ENCODE data around the gene TRIM67.
"Not testable (repeated sequence)": the region's sequence is repeated elsewhere in the genome, so short reads cannot be mapped to it uniquely, and the experiment has no call there.

TRIM67 gene

GRCh38 chr1:231209531-231209930 is 47.7 kb downstream of the TRIM67 start:
- DNase-seq: no peak

DNA sequence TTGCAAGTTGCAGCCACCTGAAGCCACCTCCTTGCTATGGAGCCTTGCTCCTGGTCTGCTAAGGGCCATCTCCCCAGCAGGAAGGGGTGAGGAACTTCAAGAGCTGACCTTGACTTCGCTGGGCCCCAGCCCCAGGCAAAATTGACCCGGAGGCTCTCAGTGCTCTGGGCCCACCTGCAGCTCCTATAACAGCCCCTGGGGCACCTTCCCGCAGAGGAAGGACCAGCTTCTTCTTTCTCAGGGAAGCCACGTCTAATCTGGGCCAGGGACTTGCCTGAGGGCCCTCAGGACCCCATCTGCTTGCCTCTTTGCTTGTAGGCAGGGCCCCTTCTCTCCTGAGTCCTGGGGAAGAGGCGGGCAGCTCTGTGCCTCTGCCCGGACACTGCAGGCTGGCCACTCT is 48.3 kb downstream of the TRIM67 start:
- DNase-seq: no peak

- peak; percentile 73 to 84 for DNase-seq
Measured at GRCh38 chr1:231211005-231211857, 49.4 kb downstream of the TRIM67 start.

DNA sequence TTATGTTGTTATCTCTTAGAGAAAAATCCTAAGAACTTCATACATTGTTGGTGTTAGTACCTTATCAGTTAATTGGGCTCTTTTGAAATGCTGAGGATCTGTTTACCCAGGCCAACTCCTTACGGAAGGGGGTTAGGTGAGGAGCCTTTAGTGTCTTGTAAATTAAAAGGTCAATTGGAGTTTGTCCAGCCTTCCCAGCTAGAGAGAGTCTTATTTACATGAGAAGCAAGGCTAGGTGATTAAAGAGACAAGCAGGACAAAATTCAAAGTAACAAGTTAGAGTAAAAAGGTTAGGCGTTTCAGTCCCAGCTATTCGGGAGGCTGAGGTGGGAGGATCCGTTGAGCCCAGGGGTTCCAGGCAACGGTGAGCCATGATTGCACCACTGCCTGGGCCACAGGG is 50.4 kb downstream of the TRIM67 start:
- not testable (repeated sequence) for DNase-seq

- DNase-seq: no peak
Measured at GRCh38 chr1:231213831-231214573, 52.1 kb downstream of the TRIM67 start.

DNA sequence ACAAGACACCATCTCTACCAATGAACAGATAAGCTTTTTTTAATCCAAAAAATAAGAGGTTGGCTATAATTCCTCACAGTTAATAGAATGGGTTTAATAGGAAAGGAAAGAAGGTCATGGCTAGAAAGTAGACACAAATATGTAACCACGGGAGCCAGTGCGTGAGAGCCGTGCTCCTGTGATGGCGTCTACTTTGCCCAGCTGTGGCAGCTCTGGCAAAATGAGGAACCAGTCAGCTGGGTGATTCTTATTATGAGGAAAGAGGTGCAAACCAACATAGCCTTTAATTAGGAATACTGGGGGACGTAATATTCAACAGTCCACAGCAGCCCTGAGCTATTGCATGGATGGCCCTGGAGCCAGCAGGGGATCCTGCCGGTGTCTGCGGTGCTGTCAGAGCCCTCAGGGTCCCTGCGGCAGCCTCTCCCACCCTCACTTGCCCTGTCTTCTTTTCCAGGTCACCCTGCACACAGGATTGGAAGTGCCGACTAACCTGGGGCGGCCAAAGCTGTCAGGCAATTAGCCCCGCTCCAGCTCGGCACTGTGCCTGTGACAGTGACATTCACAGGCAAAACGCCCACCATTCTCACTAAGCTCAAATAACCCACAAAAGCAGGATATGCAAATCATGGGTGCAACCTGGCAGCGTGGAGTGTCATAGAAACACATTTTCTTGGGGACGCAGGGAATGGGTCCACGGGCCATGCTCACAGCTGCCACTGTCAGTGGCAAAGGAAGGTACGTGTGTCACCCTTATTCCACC is 53.2 kb downstream of the TRIM67 start:
- peak; percentile 7 to 56 for DNase-seq

DNA sequence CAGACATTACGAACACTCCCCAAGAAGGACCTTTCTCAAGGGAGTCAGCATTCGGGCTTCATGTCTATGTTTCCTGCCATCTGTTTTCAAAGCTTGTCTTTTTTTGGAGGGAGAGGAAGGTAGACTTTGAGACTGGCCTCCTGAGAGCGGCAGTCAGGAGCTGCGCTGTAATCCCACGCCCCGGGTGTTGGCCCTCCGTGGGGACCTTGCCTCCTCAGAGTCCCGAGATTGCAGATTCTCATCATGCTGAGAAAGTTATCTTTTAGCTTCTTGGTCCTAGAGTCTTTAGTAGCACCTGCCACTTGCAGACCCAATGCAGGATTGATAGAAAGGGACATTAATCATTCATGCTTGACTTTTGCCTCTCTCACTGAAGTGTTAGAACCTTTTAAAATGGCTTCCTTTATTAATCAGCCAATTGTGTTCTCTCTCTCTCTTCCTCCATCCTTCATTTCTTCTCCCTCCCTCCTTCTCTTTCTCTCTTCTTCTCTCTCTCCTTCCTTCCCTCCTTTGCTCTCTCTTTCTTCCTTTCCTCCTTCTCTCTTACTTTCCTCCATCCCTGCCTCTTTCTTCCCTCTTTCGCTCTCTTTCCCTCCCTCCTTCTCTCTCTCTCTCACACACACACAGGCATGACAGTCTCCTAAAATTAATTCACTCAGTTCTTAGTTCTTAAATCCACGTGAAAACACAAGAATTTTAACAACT is 54.0 kb downstream of the TRIM67 start:
- no peak for DNase-seq

DNA sequence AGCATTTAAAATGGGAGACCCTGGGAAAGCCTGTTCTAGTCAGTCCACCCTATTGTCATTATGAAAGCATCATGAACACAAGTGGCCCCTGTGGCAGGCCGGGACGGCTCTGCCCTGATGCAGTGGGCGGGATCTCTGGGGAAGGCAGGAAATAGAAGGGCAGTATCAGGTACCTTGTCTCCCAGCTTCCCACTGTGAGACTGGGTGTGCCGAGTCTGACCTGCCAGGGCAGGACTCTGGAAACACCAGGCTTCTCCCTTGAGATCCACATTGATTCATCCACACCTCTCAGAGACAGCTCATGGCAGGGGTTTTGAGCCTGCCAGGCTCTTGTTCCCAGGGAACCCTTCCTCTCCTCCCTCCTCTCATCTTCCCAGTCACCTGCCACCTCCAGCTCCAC is 54.6 kb downstream of the TRIM67 start:
- peak in 1 of 2 experiments; percentile 26 for DNase-seq

DNA sequence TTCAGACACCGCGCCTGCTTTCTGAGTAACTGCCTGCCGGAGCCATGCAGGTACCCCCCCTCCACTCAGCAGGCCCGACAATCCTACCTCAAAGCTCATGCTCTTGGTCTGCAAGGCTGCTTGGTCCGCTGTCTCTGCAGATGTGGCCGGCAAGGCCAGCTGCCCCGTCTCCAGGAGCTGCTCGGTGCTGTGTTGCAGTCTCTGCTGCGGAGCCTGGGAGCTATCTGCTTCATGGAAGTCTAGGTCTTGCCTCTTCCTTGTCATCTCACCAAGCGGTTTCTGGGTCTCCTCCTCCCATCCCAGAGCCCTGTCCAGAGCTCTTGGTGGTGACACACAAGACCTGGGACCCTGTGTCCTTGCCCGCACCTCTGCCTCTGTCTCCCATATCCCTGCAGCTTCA is 55.2 kb downstream of the TRIM67 start:
- no peak for DNase-seq

DNA sequence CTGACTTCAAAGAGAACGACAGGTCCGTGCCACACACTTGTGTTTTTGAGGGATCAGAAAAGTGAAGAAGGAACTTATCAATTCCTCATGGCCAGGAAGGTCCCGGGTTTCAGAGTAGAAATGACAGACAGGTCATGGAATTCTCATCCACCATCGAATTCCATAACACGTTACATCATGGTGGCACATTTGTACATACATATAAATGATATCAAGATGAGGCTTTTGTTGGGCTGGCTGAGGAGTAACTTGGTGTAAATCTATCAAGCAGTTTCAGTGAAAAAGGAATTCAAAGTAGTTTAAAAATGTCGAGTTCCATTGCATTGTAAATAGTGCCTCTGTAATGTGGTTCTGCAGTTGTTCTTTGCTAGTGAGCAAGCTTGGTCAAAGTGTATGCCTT is 56.2 kb downstream of the TRIM67 start:
- DNase-seq: no peak

DNA sequence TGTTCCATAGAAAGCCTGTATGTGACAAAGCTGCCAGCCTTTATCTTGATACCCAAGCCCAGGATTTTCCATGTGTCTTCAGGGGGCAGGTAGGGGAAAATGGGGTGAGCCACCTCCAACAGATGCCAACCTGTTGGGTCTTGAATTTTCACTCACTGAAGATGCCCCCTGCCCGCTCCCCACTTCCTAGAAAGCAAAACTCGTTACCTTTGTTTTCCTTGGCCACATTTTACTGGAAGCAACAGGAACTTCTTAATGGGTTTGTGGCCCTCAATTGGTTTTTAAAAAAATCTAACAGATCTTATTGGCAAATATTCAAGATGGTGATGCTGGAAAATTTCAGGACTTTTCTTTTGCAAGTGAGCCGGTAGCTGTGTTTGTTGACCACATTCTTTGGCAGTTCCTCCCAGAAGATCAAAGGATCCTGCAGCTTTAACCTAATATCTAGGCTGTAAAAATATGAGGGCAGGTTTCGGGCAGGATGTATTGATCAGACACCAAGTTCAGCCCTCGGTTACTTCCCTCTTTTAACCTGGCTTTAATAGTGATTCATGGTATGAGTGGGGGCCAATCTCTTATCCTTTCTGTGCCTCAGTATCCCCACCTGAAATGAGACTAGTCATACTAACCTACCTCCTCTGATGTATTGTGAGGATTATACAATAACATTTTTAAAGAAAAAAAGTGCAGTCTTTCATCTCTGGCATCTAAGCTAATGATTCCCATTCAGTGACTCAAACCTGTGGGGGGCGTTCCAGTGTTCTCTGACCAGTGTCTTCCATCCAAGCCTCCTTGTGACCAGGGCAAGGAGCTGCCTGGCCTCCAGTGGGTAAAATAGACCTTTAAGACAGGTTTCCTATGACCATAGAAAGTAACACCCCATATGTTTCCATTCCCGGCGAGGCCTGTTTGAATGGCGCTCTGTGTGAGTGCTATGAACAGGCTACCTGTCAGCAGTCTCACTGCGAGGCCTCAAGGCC is 57.9 kb downstream of the TRIM67 start:
- no peak for DNase-seq

GRCh38 chr1:231220801-231221200 is 58.9 kb downstream of the TRIM67 start:
- DNase-seq: no peak

GRCh38 chr1:231226156-231226555 is 64.3 kb downstream of the TRIM67 start:
- DNase-seq: no peak

- no peak for DNase-seq
Measured at GRCh38 chr1:231231511-231231910, 69.7 kb downstream of the TRIM67 start.

- DNase-seq: no peak
Measured at GRCh38 chr1:231232870-231233734, 71.2 kb downstream of the TRIM67 start.

DNA sequence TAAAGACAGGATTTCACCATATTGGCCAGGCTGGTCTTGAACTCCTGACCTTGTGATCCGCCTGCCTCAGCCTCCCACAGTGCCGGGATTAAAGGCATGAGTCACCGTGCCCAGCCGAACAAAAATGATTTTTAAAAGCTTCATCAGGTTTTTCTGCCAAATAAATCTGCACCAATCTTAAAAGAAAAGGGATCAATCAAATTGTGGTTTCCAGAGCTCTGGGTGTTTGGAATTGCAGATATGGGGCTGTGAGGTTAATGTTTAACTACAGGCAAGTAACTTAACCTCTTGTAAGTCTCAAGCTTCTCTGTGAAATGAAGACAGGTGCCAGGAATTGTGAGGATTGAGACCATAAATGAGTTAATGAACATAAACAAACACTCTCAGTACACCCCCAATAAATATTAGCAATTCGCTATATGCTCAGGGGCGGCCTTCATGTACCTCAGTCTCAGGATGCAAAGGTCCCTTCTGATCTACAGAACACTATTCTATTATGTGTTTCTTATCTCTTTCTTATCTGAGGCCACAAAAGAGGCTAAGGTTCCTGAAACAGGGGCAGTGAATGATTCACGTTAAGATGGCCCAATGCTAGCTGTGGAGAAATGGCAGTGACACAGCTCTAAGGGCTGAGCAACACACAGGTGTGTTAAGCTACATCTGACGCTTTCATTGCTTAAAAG is 72.0 kb downstream of the TRIM67 start:
- DNase-seq: peak; percentile 4

DNA sequence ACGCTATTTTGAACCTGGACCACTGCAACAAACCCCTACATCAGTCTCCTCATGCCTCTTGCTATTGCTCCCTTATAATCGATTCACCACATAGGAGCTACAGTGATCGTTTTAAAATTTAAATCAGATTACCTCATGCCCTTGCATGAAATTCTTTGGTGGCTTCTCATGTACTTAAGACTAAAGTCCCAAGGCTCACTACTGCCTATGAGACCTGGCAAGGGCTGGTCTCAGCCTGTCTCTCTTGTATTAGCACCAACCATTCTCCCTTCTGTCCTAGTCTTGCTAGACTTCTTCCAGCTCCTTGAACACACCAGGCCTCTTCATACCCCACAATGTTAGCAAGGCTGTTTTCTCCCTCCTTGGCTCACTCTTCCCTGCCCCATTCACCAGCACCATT is 72.6 kb downstream of the TRIM67 start:
- no peak for DNase-seq

DNA sequence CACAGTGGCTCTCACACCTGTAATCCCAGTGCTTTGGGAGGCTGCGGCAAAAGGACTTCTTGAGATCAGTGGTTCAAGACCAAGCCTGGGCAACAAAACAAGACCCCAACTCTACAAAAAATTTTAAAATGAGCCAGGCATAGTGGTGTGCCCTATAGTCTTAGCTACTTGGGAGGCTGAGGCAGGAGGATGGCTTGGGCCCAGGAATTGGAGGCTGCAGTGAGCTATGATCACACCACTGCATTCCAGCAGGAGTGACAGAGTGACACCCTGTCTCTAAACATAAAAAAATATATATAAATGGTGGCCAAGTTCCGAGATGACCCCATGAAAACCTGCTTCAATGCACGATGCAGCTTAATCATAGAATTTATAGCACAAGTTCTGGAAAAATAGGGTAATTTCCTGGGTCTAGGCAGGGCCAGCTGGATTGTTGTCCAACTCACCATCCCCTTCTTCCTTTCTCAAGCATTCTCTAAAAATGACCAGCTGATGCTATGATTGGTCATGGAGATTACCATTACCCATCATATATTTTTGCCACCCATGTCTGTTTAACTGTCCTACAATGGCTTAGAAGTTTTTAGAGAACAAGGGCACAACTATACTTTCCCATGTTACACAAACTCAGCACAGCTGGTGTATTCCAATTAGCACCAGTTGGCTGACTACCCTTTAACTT is 73.8 kb downstream of the TRIM67 start:
- no peak for DNase-seq

DNA sequence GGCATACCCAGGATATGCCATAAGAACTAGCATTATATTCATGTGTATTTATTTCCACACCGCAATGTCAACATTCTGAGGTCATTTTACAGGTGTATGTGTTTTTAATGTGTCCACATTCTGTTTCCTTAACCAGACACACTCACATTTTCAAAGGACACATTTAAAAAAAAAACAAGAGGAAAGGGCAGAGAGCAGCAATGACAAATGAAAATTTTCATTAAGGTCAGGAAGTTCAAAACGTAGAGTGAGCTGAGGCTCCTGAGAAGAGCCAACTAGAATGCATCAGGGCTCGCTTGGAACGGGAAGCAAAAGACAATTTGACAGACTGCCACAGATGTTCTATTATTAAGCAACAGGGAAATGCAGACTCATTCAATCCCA is 74.3 kb downstream of the TRIM67 start:
- DNase-seq: no peak

Measured in NCI-H526 (cell line).